ENCODE data around the gene CCL28. TPM values are rescaled to one million over a fixed set of nuclear protein-coding genes. Genes with fewer than 3 reads are reported as not detected.
"Not testable (repeated sequence)": the region's sequence is repeated elsewhere in the genome, so short reads cannot be mapped to it uniquely, and the experiment has no call there.

CCL28 gene
- total RNA-seq, 4 donors from 2014 or later: 21.5 to 44.7 (median 32.7) TPM

GRCh38 chr5:43425983-43426382, 13.8 kb upstream of the CCL28 start:
- 17 to 39% methylated on average over 2 of the region's 2 CpGs for WGBS, 2 donors
- Histone ChIP-seq H3K36me3 (no peaks in the 10 kb centered on the region), H3K27me3 (no peaks in the 10 kb centered on the region), H3K27ac (peak overlapping the region; percentile 73 to 88 (median 79)), H3K9me3 (no peaks in the 10 kb centered on the region), H3K4me3 (replicated peaks in 1 of 3) (no peak overlapping the region), H3K4me1 (peaks cover 42 to 63% of the 10 kb centered on the region in 2 donors)
- TF ChIP-seq, protein P1, sequence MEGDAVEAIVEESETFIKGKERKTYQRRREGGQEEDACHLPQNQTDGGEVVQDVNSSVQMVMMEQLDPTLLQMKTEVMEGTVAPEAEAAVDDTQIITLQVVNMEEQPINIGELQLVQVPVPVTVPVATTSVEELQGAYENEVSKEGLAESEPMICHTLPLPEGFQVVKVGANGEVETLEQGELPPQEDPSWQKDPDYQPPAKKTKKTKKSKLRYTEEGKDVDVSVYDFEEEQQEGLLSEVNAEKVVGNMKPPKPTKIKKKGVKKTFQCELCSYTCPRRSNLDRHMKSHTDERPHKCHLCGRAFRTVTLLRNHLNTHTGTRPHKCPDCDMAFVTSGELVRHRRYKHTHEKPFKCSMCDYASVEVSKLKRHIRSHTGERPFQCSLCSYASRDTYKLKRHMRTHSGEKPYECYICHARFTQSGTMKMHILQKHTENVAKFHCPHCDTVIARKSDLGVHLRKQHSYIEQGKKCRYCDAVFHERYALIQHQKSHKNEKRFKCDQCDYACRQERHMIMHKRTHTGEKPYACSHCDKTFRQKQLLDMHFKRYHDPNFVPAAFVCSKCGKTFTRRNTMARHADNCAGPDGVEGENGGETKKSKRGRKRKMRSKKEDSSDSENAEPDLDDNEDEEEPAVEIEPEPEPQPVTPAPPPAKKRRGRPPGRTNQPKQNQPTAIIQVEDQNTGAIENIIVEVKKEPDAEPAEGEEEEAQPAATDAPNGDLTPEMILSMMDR (IDR thresholded peaks at IDR 0.05): no peak
- no peak for TF ChIP-seq POLR2A (IDR thresholded peaks at IDR 0.05)
- peak; percentile 64 to 84 for DNase-seq
- intact Hi-C loops (cut with DNase I): no loop called here

DNA sequence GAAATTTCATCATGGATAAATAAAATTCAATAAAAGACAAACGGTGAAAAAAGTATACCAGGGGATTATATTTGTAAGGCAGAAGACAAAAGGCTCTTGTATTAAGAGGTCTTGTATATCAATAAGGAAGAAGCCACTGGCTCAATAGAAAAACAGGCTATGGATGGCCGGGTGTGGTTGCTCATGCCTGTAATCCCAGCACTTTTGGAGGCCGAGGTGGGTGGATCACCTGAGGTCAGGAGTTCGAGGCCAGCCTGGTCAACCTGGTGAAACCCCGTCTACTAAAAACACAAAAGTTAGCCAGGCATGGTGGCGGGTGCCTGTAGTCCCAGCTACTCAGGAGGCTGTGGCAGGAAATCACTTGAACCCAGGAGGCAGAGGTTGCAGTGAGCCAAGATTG, 10.9 kb upstream of the CCL28 start:
- peak; percentile 45 to 67 for DNase-seq
- Histone ChIP-seq H3K4me1 (peaks cover 47 to 49% of the 10 kb centered on the region in 2 donors), H3K27ac (peak overlapping the region; percentile 81 to 90 (median 87))
- H3K9me3 ChIP-seq; H3K36me3 ChIP-seq; intact Hi-C loops (cut with DNase I); H3K27me3 ChIP-seq; H3K4me3 ChIP-seq (replicated peaks in 1 of 3): not testable (repeated sequence)
- 40 to 56% methylated on average over 6 of the region's 6 CpGs for WGBS, 2 donors

DNA sequence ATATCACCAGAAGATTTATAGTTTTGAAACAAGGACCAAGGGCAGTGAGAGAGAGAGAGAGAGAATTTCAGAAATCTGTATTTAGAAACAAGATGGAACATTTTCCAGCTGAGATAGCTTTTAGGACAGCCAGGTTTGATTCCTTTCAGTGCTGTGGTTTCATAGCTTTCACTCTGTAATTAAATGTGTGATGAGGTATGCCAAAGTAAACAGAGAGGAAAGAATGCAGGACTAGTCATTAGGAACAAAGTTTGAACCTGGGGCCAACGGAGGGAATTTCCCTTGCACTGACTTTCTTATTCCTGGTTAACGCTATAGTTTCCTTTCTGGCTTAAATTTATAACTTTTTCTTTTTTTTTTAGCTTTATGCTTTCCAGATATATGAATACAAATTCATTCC, 10.0 kb upstream of the CCL28 start:
- Histone ChIP-seq H3K27ac (peak overlapping the region; percentile 87 to 91 (median 90)), H3K27me3 (no peaks in the 10 kb centered on the region), H3K4me1 (peaks cover 42 to 50% of the 10 kb centered on the region in 2 donors), H3K36me3 (no peaks in the 10 kb centered on the region), H3K9me3 (no peaks in the 10 kb centered on the region), H3K4me3 (replicated peaks in 1 of 3) (no peak overlapping the region)
- DNase-seq: peak; percentile 60 to 63
- no peak for TF ChIP-seq POLR2A (IDR thresholded peaks at IDR 0.05)
- TF ChIP-seq, protein P1 (IDR thresholded peaks at IDR 0.05): no peak
- 9 to 15% methylated on average over 2 of the region's 2 CpGs for WGBS, 2 donors
- intact Hi-C loops (cut with DNase I): no loop called here

GRCh38 chr5:43421450-43422133, 9.4 kb upstream of the CCL28 start:
- H3K27ac ChIP-seq: peak overlapping the region; percentile 87 to 91 (median 90)
- intact Hi-C loops (cut with DNase I): no loop called here
- H3K9me3 ChIP-seq: no peaks in the 10 kb centered on the region
- no peak overlapping the region for H3K4me3 ChIP-seq (replicated peaks in 1 of 3)
- no peaks in the 10 kb centered on the region for H3K36me3 ChIP-seq
- peaks cover 43 to 45% of the 10 kb centered on the region in 2 donors for H3K4me1 ChIP-seq
- no peak for DNase-seq
- 89 to 91% methylated on average over 7 of the region's 7 CpGs for WGBS, 2 donors
- TF ChIP-seq, protein P1 (IDR thresholded peaks at IDR 0.05): no peak
- no peak for TF ChIP-seq POLR2A (IDR thresholded peaks at IDR 0.05)
- H3K27me3 ChIP-seq: no peaks in the 10 kb centered on the region

- Histone ChIP-seq H3K4me3 (replicated peaks in 1 of 3) (no peak overlapping the region), H3K9me3 (no peaks in the 10 kb centered on the region), H3K4me1 (peaks cover 39 to 42% of the 10 kb centered on the region in 2 donors), H3K36me3 (no peaks in the 10 kb centered on the region), H3K27ac (no peak overlapping the region), H3K27me3 (no peaks in the 10 kb centered on the region)
- intact Hi-C loops (cut with DNase I): no loop called here
- WGBS, 2 donors: 83% methylated on average over 4 of the region's 4 CpGs
- no peak for TF ChIP-seq POLR2A (IDR thresholded peaks at IDR 0.05)
- TF ChIP-seq, protein P1 (IDR thresholded peaks at IDR 0.05): no peak
- no peak for DNase-seq
These were observed 8.1 kb upstream of the CCL28 start for GRCh38 chr5:43420241-43420640.
